HL-60/S4 treated with retinoic acid at 250 ng/mL for 4 days and 3 days (cell line): ENCODE data around the gene SFI1.

Experiments used
- in situ Hi-C: fragments of 300-500 bp; cut with MboI; formaldehyde crosslinking; loops from 2 replicates; pipeline ENCODE4 v1.7.0; 2022; ENCODE audit warnings: low sequenced_read_pairs

Gene SFI1

GRCh38 chr22:31614781-31615490 is 118.6 kb downstream of the SFI1 start:
- in situ Hi-C loops = no loop called here

DNA sequence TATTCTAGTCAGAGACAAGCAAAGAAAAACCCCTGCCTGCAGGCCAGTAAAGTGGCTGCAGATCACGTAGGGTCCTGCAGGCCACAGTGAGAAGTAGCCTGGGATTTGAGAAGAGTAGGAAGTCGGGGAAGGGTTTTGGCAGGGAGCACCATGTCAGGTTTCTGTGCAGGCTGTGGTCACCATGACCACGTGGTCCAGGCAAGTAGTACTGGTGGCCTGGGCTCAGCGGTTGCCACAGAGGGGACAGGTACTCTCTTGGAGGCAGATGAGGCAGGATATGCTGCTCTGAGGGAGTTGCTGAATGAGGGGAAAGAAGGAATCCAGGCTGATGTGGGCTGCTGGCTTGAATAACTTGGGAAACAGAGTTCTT is 119.1 kb downstream of the SFI1 start:
- in situ Hi-C loops = no loop called here

DNA sequence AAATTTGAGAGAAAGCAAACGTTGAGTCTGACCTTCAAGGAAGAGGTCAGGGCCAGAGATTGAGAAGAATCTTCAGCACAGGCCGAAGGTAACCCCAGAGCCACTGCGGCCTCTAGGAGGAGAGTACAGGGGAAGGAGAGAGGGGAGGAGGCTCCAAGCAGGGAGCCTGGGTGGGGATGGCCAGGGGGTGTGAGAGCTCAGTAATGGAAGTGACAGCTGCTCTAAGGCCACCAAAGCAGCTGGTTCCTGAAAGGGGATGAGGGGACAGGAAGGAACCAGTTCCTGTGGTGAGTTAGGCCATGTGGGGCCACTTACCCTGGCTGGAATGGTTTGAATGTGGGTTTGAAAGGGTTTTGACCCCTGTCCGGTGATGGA is 119.6 kb downstream of the SFI1 start:
- in situ Hi-C loops = no loop called here

DNA sequence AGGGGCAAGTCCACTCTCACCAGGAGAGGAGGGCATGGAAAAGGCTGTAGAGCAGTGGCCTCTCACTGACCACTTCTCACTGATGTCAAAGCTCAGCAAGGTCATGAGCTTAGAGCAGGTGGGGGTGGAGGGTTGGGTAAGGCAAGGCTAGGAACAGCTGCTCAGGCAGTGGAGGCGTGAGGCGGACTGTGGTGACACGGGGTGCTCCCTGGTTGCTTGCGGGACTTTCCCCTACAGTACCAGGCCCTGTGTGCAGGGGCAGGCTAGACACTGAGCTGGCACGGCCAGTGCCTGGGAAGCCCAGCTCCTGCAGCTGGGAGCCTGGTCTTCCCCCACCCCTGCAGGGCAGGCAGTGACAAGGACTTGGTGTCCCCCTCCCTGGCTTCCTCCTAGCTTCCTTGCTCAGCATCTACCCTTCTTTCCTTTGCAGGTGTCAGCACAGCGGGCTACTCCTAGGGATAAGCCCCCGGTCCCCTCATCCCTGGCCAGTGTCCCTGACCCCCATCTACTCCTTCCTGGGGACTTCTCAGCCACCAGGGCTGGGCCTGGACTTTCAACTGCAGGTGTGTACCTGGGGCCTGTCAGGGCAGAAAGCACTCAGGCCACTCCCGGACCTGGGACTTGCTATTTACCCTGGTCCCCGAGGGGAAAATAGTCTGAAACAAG is 120.1 kb downstream of the SFI1 start:
- in situ Hi-C loops = no loop called here

GRCh38 chr22:31618057-31618456 is 121.7 kb downstream of the SFI1 start:
- in situ Hi-C loops = no loop called here

GRCh38 chr22:31618471-31619176 is 122.3 kb downstream of the SFI1 start:
- in situ Hi-C loops = no loop called here

GRCh38 chr22:31619611-31620300 is 123.4 kb downstream of the SFI1 start:
- in situ Hi-C loops = no loop called here

DNA sequence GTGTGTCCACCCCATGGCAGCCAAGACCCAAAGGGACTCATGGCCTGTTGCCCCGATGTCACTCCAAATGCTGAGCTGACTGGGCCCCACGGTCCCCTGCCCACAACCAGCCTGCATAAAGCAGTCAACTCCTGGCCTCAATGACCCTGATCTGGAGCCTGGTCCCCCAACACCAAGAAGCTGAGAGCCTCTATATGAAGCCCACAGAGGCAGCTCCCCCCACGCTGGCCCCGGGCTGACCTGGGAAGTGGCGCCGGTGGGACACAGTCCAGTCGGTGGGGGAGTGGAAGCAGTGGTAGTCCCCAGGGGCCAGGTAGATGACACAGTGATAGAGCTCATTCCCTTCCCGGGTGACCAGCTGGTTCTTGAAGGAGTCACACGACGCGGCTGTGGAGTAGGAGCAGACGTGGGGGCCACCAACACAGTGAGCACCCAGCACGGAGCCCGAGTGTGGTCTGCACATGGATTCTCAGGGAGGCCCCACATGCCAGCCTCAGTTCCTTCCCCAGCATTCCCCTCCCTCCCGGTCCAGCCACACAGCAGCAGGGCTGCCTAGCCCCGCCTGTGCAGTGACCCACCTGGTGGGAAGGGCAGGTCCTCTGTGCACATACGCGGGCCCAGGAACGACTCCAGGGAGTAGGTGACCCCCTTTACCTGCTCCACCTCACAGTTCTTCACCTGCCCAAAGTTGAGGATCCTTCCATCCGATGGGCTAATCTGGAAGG is 124.6 kb downstream of the SFI1 start:
- in situ Hi-C loops = no loop called here

DNA sequence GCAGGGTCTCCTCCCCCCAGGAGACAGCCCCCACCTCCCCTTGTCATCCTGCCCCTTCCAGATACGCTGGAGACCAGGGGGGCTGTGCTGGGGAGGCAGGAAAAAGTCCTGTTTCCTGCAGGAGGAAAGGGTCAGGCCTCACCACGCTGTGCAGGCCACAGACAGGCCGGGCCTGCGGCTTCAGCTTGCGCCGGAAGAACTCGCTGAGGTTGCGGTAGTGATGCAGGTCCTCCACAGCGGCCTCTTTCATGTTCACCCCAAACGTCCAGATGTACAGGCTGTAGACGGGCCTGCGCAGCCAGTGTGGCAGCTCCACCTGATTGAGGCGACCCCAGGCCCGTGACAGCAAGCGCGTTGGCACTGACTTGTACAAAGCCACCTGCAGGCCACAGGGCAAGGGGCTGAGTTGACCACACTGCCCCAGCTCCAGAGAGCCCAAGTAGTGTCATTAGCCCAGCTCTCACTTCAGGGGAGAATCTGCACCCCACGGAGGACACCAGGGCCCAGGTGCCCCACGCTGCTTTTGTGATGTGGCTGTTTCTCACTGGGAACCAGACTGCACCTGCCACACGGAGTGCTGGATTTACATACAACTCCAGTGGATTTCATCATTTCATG is 125.3 kb downstream of the SFI1 start:
- in situ Hi-C loops = no loop called here

DNA sequence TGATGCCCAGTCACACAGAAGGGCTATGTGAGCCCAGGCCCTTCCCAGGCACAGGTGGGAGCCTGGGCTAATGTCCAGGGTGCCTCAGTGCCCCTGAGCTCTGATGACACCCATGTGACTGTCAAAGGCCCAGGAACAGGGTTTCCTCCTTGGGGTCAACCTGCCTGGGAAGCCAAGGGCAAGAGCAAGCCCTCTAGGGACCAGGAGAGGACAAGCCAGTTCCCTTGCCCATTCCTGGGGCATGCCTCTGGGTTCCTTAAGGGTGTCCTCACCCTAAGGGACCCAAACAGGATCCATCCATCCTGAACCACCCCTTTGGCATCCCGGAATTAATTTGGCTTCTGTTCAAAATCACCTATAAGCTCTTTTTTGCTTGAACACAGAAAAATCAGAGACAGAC is 126.6 kb downstream of the SFI1 start:
- in situ Hi-C loops = no loop called here

DNA sequence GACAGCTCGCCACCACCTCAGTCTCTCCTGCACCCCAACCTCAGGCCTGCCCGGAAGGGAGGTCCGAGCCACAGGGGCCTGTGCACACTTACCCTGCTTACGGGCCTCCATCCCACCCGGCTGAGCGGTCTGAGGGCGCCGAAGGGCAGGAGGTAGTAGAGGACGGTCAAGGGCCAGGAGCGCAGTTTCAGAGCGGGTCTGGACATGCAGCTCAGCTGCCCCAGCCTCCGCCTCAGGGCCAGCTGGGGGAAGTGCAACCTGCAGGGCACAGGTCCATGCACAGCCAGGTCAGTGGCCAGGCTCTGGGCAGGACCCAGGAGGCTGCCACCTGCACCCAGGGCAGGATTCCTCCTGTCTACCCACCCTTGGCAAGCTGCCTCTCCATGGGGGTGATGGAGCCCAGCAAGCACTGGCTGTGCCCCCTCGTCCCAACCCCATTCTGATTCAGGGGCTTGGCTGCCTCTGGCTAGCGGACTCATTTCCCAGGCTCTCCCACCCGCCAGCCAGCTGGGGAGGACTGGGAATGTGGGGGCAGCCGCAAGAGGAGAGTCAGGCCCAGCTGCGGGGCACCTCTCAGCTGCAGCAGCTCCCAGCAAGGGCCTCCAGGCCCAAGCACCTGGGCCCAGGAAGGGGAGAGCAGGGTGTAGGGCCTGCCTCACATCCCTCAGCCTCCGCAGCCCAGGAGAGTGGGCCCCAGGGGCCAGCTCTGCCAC is 127.4 kb downstream of the SFI1 start:
- in situ Hi-C loops = no loop called here

DNA sequence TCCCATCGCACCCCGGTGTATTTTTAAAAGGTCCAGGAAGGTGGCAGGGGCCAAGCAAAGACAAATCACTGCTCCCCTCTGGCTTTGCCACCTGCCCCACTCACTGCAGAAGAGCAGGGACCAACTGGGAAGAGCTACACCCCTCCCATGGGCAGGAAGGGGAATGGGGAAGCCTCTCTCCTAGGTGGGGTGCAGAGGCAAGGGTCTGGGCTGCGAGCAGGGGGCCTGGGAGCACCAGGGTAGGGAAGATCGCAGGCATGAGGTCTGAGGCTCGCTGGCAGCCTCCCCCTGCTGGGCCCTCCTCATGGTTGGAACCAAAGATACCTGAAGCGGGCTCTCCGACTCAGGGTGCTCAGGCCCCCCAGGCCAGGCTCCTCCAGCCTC is 128.9 kb downstream of the SFI1 start:
- in situ Hi-C loops = no loop called here

GRCh38 chr22:31625661-31626426 is 129.5 kb downstream of the SFI1 start:
- in situ Hi-C loops = no loop called here

GRCh38 chr22:31626427-31627150 is 130.3 kb downstream of the SFI1 start:
- in situ Hi-C loops = no loop called here

- in situ Hi-C loops = no loop called here
Measured at GRCh38 chr22:31627223-31627731, 130.9 kb downstream of the SFI1 start.

- in situ Hi-C loops = no loop called here
Measured at GRCh38 chr22:31628362-31628761, 132.0 kb downstream of the SFI1 start.

DNA sequence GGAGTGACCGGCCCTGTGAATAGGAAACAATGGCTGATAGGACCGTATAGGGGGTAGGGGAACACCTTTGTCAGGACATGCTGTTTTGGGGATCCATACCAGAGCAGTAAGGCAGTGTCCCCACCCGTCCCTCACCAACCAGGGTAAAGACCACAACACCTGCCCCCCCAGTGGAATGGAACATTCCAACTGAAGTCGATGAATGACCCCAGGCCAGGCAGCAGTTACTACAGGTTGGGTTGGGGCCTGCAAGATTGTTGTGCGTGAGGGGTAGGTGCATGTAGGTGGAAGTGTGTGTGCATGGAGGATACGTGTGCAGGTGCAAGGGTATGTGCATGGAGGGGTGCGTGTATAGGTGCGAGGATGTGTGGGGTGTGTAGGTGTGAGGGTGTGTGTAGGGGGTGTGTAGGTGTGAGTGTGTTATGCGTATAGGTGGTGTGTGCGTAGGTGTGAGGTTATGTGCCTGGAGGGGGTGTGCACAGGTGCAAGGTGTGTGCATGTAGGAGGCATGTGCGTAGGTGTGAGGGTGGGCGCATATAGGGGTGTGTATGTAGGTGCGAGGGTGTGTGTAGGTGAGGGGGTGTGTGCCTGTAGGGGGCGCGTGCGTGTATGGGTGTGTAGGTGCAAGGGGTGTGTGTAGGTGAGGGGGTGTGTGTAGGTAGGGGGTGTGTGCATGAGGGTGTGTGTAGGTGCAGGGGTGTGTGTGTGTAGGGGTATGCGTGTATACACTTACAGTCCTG is 132.8 kb downstream of the SFI1 start:
- in situ Hi-C loops = no loop called here

- in situ Hi-C loops = no loop called here
Measured at GRCh38 chr22:31629741-31630184, 133.4 kb downstream of the SFI1 start.
